Psoas muscle (tissue), 8 donors: ENCODE results near the gene MBOAT7. TPM values are rescaled to one million over a fixed set of nuclear protein-coding genes. Genes with fewer than 3 reads are reported as not detected.
A peak's percentile ranks its signal among the peaks of the same experiment; 100 is the strongest.

Experiments used
- ATAC-seq, 4 donors: fragments of 200-7000 bp; cut with Tn5 transposase; one replicate each; pipeline ENCODE4 v1.9.1; 2020; ENCODE audit warnings: moderate library complexity in 3 of 4, mild to moderate bottlenecking in 2 of 4
- DNase-seq, 2 donors: peaks; one replicate each; pipeline ENCODE4 v3.0.0-alpha.2; 2020
- H3K27ac ChIP-seq: fragments of 200-600 bp; one replicate; pipeline ENCODE4 v1.8.0; 2022
- H3K27me3 ChIP-seq, 3 donors: fragments of 200-600 bp in 1 of 3; one replicate each; pipeline versions ENCODE4 v1.6.1 to v1.8.0; 2013 to 2022; ENCODE audit warnings: low read length in 2 of 3, mild to moderate bottlenecking in 2 of 3, moderate library complexity in 1 of 3; ENCODE audit not compliant: insufficient read depth in 3 of 3
- H3K36me3 ChIP-seq, 2 donors: fragments of 200-600 bp in 1 of 2; one replicate each; pipeline versions ENCODE4 v1.6.1 to v1.8.0; 2013 to 2022; ENCODE audit warnings: low read depth in 1 of 2, mild to moderate bottlenecking in 1 of 2, moderate library complexity in 1 of 2; ENCODE audit not compliant: insufficient read depth in 1 of 2
- H3K4me1 ChIP-seq: fragments of 200-600 bp; one replicate; pipeline ENCODE4 v1.8.0; 2022
- H3K4me3 ChIP-seq: fragments of 200-600 bp; one replicate; pipeline ENCODE4 v1.8.0; 2022; ENCODE audit warnings: mild to moderate bottlenecking
- H3K9me3 ChIP-seq: fragments of 200-600 bp; one replicate; pipeline ENCODE4 v1.8.0; 2022
- CTCF ChIP-seq: fragments of 200-600 bp; IDR thresholded peaks from one replicate; pipeline ENCODE4 v1.8.0; 2022; ENCODE audit warnings: antibody characterized with exemption
- WGBS, 3 donors: extraction: QIAGEN DNeasy Blood & Tissue Kit; methylation state at CpG; one replicate each; pipeline versions ENCODE4 v1.1.6 to v1.1.7; 2013; 5-methylcytosine and 5-hydroxymethylcytosine counted together
- intact Hi-C, 2 donors: fragments of 100-400 bp; cut with DNase I; formaldehyde crosslinking; loops; one replicate each; pipeline versions ENCODE4 v1.11.0 to v1.14.2; 2022
- polyA plus RNA-seq, 3 donors: library from polyadenylated mRNA; stranded (reverse); fragments of 200-250 nt; gene quantifications; one replicate each; pipeline ENCODE4 v1.2.3, GENCODE V29; 2013
- total RNA-seq, 4 donors: library from RNA; stranded (reverse); fragmentation: NEBNext Ultra II Directional in 2 of 4; extraction: Animal tissue kit (Norgen Biotek cat#: 25700) in 2 of 4; gene quantifications; one replicate each; pipeline versions ENCODE4 v1.2.1 to v1.2.4, GENCODE V29; 2021 to 2023
- donor health status: healthy with polysubstance abuse.
- donor health status: DM: no; HTN: no; CAD: no; lungs with moderate emphysema.
- donor health status: Bipolar disorder and iron deficiency.
- donor health status: healthy.
- donor health status: DM: yes; HTN: yes; CAD: no.
- donor health status: DM: no; HTN: no; CAD: no.
- donor health status: DM: no; HTN: no; CAD: no.
- donor health status: DM: yes; HTN: yes; CAD: no.

The MBOAT7 gene
- total and polyA plus RNA-seq, 7 donors, result 6.2 to 17.8 (median 10.1) TPM

GRCh38 chr19:54191811-54192453 lies 2.6 kb upstream of the MBOAT7 start:
- no peak for ATAC-seq
- no peaks in the 10 kb centered on the region for H3K9me3 ChIP-seq
- peak overlapping the region; percentile 75 for H3K4me3 ChIP-seq
- intact Hi-C loops, result loop anchor here in 1 of 2 donors (1.0 kb wide), 1 partner anchor 8 kb away; the partner anchor contains the start of gene RPS9
- no peaks in the 10 kb centered on the region for H3K27me3 ChIP-seq
- peaks cover 17% of the 10 kb centered on the region for H3K4me1 ChIP-seq
- WGBS, 3 donors, result 62 to 65% (median 63%) methylated on average over 18 to 19 of the region's 19 CpGs
- peak in 1 of 2 donors; percentile 18 for DNase-seq
- peak overlapping the region; percentile 99 for H3K27ac ChIP-seq
- H3K36me3 ChIP-seq, result peaks cover 6 to 43% of the 10 kb centered on the region in 2 donors
- TF ChIP-seq CTCF, result no peak

GRCh38 chr19:54191011-54191810 lies 1.8 kb upstream of the MBOAT7 start, which contains the start of gene TSEN34:
Gene TSEN34, plus strand, starts transcription at chr19:54191308. Its CDS starts 57 bp downstream, at chr19:54191365.
- H3K27ac ChIP-seq, result peak within 1 kb of the TSS; percentile 99
- no peak for TF ChIP-seq CTCF
- H3K4me3 ChIP-seq, result peak within 1 kb of the TSS; percentile 75
- H3K27me3 ChIP-seq, result no peaks in the 10 kb centered on the region
- H3K36me3 ChIP-seq, result peaks cover 6 to 46% of the 10 kb centered on the region in 2 donors
- intact Hi-C loops, result loop anchor here in 1 of 2 donors (1.0 kb wide), 1 partner anchor 9 kb away; the partner anchor contains the start of gene RPS9
- DNase-seq, result peak in 1 of 2 donors; percentile 86
- H3K9me3 ChIP-seq, result no peaks in the 10 kb centered on the region
- peaks cover 17% of the 10 kb centered on the region for H3K4me1 ChIP-seq
- WGBS, 3 donors, result 1 to 3% (median 1%) methylated on average over 36 to 77 of the region's 77 CpGs
- peak; percentile 28 to 54 (median 45) for ATAC-seq

GRCh38 chr19:54190503-54191010 lies 1.2 kb upstream of the MBOAT7 start:
- ATAC-seq, result peak; percentile 74 to 81 (median 75)
- TF ChIP-seq CTCF, result no peak
- WGBS, 3 donors, result 0 to 1% (median 0%) methylated on average over 56 of the region's 56 CpGs
- intact Hi-C loops, result loop anchor here in 1 of 2 donors (1.0 kb wide), 1 partner anchor 10 kb away; the partner anchor contains the start of gene RPS9
- peak overlapping the region; percentile 75 for H3K4me3 ChIP-seq
- H3K27ac ChIP-seq, result peak overlapping the region; percentile 99
- H3K4me1 ChIP-seq, result peaks cover 17% of the 10 kb centered on the region
- no peaks in the 10 kb centered on the region for H3K9me3 ChIP-seq
- H3K27me3 ChIP-seq, result no peaks in the 10 kb centered on the region
- DNase-seq, result peak; percentile 99 to 100
- peaks cover 6 to 44% of the 10 kb centered on the region in 2 donors for H3K36me3 ChIP-seq

- Histone ChIP-seq H3K9me3 (no peaks in the 10 kb centered on the region), H3K4me1 (peaks cover 17% of the 10 kb centered on the region), H3K4me3 (peak overlapping the region; percentile 75), H3K27me3 (no peaks in the 10 kb centered on the region), H3K36me3 (peaks cover 6 to 38% of the 10 kb centered on the region in 2 donors), H3K27ac (peak overlapping the region; percentile 99)
- TF ChIP-seq CTCF, result no peak
- DNase-seq (peak; percentile 100), ATAC-seq (peak; percentile 76 to 81 (median 79))
- WGBS, 3 donors, result 0 to 1% (median 1%) methylated on average over 63 to 65 of the region's 65 CpGs
- intact Hi-C loops, result loop anchor here in 1 of 2 donors (5.0 kb wide), 1 partner anchor 668 kb away; no protein-coding TSS in a partner anchor
Measured at GRCh38 chr19:54189735-54190502, 539 bp upstream of the MBOAT7 start.
